HepG2 (cell line): ENCODE results near the gene STMN3.

Experiments used
- KDM5B ChIP-seq: sonication (generic); formaldehyde crosslinking; IDR thresholded peaks from 2 replicates; pipeline ENCODE4 v1.4.0; 2020; ENCODE audit warnings: missing genetic modification reagents, mild to moderate bottlenecking, borderline replicate concordance
- ZNF224 ChIP-seq: sonication (generic); formaldehyde crosslinking; IDR thresholded peaks from 2 replicates; pipeline ENCODE4 v1.5.0; 2020; ENCODE audit warnings: mild to moderate bottlenecking, missing genetic modification reagents
- ZNF3 ChIP-seq: IDR thresholded peaks from 2 replicates; pipeline ENCODE4 v1.7.0; 2017; ENCODE audit warnings: inconsistent platforms

DNA sequence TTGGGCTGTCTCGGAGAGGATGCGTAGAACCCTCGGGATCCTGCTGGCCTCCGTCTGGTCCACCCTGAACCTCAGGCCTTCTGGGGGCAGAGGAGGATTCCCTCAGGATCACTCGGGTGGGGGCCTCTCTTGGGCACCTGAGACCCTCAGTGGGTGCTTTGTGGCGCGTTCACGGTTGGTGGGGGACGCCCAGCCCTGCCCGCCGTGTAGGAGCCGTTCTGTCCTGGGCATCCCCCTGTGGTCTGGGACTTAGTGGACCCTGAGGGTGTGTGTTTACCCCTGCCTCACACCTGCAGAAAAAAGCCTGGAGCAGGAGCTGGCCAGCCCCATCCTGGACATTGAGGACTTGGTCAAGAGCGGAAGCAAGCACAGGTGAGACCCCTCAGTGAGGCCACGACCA is 12.5 kb upstream of the STMN3 start:
- TF ChIP-seq ZNF3 (CRISPR knock-in tag) = no peak
- TF ChIP-seq ZNF224 (CRISPR knock-in tag) = no peak
- TF ChIP-seq KDM5B (CRISPR knock-in tag) = no peak
